Skeletal muscle satellite cell (primary cell): Measurements from ENCODE around the gene DGKI.
A peak's percentile ranks its signal among the peaks of the same experiment; 100 is the strongest.

Experiments used
- H3K27me3 ChIP-seq: 2 replicates; pipeline ENCODE4 v1.7.0; 2013; ENCODE audit warnings: low read length; ENCODE audit not compliant: control insufficient read depth, insufficient read depth
- H3K36me3 ChIP-seq: 2 replicates; pipeline ENCODE4 v1.7.0; 2013; ENCODE audit warnings: mild to moderate bottlenecking, control low read depth, low read length; ENCODE audit not compliant: insufficient read depth
- H3K4me1 ChIP-seq: 2 replicates; pipeline ENCODE4 v1.7.0; 2013; ENCODE audit warnings: low read length; ENCODE audit not compliant: control insufficient read depth, insufficient read depth
- H3K4me2 ChIP-seq: 2 replicates; pipeline ENCODE4 v1.7.0; 2013; ENCODE audit warnings: mild to moderate bottlenecking, low read length
- H3K4me3 ChIP-seq: 2 replicates; pipeline ENCODE4 v1.7.0; 2013; ENCODE audit warnings: low read length
- H3K9ac ChIP-seq: 2 replicates; pipeline ENCODE4 v1.7.0; 2013; ENCODE audit warnings: mild to moderate bottlenecking, low read depth, low read length, moderate library complexity
- H3K9me3 ChIP-seq: replicated peaks from 2 replicates; pipeline ENCODE4 v1.7.0; 2013; ENCODE audit warnings: mild to moderate bottlenecking, control low read depth, low read length

Gene DGKI

DNA sequence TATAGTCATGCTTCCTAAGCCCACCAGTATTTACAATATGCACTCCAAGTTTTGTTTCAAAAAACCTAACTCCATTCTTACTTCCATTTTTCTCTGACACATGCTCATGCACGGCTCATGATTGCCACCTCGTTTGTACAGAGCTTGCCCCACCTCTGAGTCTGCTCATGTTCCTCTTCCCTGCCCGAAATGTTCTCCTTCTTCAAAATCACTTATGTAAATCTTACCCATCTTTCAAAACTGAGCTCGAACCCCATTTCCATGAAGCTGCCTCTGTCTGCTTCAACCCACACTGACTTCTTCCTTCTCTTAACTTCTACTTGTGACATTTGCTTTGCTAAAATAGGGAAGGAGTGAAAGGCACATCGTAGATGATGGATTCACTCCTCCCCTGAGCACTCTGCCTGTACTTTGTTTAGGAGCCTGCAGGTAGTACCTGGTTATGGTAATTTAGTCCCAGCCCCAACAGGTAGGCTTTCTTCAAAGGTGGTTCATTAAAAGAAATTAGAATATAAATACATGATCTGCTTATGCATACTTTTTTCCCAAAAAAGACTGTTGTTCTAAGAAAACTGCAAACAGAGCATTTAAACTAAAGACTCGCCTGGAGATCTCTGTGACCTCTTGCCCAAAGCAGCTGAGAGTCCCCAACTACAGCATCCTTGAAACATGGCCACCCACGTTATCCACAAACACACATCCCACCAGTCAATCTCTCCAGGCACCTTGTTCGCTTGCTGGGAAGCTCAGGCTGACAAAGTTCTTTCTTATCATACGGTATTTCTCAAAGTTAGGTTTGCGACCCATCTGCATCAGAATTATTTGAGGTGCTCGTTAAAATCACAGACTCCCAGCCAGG, 172.0 kb downstream of the DGKI start:
- Histone ChIP-seq H3K9me3 (no peaks in the 10 kb centered on the region), H3K4me2 (no peak overlapping the region), H3K4me3 (no peak overlapping the region), H3K27me3 (no peaks in the 10 kb centered on the region), H3K9ac (no peak overlapping the region), H3K4me1 (peaks cover 23% of the 10 kb centered on the region), H3K36me3 (peaks cover 10% of the 10 kb centered on the region)

DNA sequence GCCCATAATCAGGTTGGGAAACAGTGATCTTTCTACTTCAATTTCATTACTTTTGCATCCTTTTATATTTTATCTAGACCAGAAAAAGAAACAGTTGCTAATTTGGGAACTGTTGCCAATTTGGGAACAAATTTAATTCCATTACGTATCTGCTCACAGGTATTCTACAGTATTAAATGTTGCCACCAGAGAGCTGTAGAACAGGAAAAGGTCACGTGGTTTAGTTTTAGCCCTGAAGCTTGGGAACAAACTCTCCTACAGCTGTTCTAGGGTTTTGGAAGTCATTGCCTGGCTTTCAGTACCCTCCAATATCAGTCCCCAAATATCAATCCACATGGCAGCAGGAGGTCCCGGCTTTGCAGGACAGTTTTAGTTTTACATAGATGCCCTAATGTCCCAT, 172.7 kb downstream of the DGKI start:
- Histone ChIP-seq H3K36me3 (peaks cover 10% of the 10 kb centered on the region), H3K27me3 (no peaks in the 10 kb centered on the region), H3K9ac (no peak overlapping the region), H3K4me3 (no peak overlapping the region), H3K4me1 (peaks cover 30% of the 10 kb centered on the region), H3K9me3 (no peaks in the 10 kb centered on the region), H3K4me2 (no peak overlapping the region)

DNA sequence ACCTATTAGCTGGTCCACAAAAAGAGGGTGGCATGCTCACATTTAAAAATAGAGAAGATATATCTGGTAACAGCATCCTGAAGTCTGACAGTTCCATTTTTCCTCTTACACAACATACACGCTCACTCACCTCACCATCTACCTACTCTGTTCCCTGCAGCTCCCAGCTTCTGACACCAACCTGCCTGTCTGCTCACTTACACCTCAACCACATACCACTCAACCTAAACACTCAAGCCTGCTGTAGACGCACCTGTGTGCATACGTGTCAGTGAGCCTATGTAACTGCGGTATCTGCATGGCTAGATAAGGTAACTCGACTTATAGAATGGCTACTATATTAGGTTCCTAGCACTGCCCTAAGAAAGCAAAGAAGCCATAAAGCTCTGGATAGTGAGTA, 174.9 kb downstream of the DGKI start:
- Histone ChIP-seq H3K9me3 (no peaks in the 10 kb centered on the region), H3K4me3 (no peak overlapping the region), H3K4me2 (no peak overlapping the region), H3K9ac (peak overlapping the region; percentile 80), H3K27me3 (no peaks in the 10 kb centered on the region), H3K36me3 (peaks cover 3% of the 10 kb centered on the region), H3K4me1 (peaks cover 49% of the 10 kb centered on the region)

DNA sequence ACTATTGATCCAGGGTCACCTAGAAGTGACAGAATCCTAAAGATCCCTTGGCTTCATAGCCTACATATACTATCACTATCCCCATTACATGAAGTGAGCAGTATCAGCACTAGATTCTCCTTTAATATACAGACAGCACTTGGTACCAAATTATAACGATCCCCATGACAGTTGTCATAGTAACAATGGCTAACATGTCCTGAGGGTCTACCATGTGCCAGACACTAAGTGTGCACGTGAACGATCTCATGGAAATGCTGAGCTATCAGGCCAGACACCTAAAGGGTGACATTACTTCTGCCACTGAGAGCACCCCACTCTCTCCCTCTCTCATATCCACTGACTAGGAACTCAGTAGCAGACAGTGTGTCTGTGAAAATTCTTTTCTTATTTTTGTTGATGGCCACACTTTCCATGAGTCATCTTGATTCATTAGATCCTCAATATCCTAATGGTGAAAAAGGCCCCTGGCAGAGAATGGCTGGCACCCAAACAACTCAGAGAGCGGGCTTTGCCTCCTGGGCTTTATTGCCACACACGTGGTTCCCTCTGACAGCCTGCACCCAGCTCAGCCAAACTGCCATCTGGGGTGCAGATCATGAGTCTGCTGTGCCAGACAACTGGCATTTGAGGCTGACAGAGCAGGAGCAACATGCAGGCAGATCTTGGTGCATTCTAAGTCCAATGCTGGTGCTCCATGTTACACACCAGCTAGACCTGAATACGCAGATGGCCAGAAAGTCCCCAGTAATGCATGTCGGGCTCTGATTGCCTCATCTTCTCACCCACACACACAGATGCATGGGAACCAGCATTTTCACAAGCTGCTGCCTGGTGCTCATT, 176.3 kb downstream of the DGKI start:
- Histone ChIP-seq H3K4me1 (peaks cover 60% of the 10 kb centered on the region), H3K36me3 (peaks cover 10% of the 10 kb centered on the region), H3K9ac (peak overlapping the region; percentile 80), H3K27me3 (no peaks in the 10 kb centered on the region), H3K9me3 (no peaks in the 10 kb centered on the region), H3K4me2 (peak overlapping the region; percentile 36), H3K4me3 (no peak overlapping the region)

DNA sequence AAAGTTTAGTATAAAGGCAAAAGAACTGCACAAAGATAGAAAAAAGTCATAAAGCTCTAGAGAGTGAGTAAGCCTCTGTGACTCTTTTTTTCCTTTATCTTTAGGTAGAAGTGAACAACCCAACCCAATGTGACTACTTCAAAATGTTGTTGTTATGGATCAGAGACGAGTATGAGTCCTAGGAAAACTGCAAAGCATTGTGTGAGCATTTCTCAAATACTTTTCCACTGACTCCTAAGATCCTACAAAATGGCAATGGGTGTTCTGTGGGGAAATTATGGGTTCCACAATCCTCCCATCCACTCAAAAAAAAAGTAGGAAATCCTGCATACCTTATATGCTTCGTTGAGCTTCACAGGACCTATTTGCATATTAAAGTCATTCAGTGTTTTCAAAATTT, 177.1 kb downstream of the DGKI start:
- H3K27me3 ChIP-seq: no peaks in the 10 kb centered on the region
- peaks cover 10% of the 10 kb centered on the region for H3K36me3 ChIP-seq
- H3K9ac ChIP-seq: peak overlapping the region; percentile 80
- no peak overlapping the region for H3K4me3 ChIP-seq
- no peaks in the 10 kb centered on the region for H3K9me3 ChIP-seq
- H3K4me1 ChIP-seq: peaks cover 67% of the 10 kb centered on the region
- H3K4me2 ChIP-seq: peak overlapping the region; percentile 36

DNA sequence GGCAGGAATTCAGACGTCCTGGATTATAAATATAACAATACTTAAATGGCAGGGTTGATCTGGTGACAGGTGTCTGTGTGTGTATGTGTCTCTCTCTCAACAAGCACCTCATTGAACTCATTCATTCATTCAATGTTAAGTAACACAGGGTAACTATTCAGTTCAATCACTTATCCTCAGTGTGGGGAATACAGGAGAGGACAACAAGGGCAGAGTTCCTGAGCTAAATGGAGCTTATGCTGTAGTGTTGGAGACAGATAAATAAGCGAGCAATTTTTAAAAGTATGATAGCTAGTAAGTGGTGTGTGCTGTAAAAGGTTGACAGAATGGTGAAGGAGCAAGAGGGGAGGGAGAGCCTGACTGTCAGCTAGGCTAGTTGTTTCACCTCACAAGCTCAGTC, 178.4 kb downstream of the DGKI start:
- Histone ChIP-seq H3K9ac (peak overlapping the region; percentile 80), H3K4me3 (peak overlapping the region; percentile 14), H3K4me1 (peaks cover 67% of the 10 kb centered on the region), H3K4me2 (peak overlapping the region; percentile 56), H3K9me3 (no peaks in the 10 kb centered on the region), H3K36me3 (peaks cover 11% of the 10 kb centered on the region), H3K27me3 (no peaks in the 10 kb centered on the region)

- Histone ChIP-seq H3K9me3 (no peaks in the 10 kb centered on the region), H3K36me3 (peaks cover 16% of the 10 kb centered on the region), H3K4me3 (peak overlapping the region; percentile 20), H3K4me2 (peak overlapping the region; percentile 56), H3K27me3 (no peaks in the 10 kb centered on the region), H3K4me1 (peaks cover 67% of the 10 kb centered on the region), H3K9ac (peak overlapping the region; percentile 80)
Observed at GRCh38 chr7:137667633-137668387, 179.0 kb downstream of the DGKI start.

GRCh38 chr7:137664846-137665245, 181.9 kb downstream of the DGKI start:
- no peaks in the 10 kb centered on the region for H3K9me3 ChIP-seq
- H3K36me3 ChIP-seq: peaks cover 20% of the 10 kb centered on the region
- H3K4me1 ChIP-seq: peaks cover 45% of the 10 kb centered on the region
- no peaks in the 10 kb centered on the region for H3K27me3 ChIP-seq
- H3K9ac ChIP-seq: no peak overlapping the region
- no peak overlapping the region for H3K4me2 ChIP-seq
- no peak overlapping the region for H3K4me3 ChIP-seq

DNA sequence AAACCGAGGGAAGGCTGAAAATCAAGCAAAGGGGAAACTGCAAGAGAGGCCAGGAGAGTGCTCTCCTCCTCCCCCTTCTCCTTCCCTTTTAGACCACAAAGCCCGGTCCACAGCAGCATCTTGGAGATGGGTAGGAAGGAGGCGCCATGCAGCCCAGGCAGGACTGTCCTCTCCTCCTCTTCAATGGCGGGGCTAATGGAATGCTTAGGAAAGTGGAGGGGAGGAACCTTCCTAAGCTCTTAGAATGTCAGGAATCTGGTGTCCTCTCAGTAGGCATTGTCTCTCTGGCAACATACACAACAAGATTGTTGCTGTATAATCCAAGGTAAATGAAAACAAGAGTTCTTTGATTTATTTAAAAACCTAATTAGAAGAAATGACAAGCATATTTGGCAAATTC, 185.1 kb downstream of the DGKI start:
- Histone ChIP-seq H3K4me2 (no peak overlapping the region), H3K4me1 (peaks cover 34% of the 10 kb centered on the region), H3K9me3 (no peaks in the 10 kb centered on the region), H3K9ac (no peak overlapping the region), H3K27me3 (no peaks in the 10 kb centered on the region), H3K36me3 (peaks cover 18% of the 10 kb centered on the region), H3K4me3 (no peak overlapping the region)

DNA sequence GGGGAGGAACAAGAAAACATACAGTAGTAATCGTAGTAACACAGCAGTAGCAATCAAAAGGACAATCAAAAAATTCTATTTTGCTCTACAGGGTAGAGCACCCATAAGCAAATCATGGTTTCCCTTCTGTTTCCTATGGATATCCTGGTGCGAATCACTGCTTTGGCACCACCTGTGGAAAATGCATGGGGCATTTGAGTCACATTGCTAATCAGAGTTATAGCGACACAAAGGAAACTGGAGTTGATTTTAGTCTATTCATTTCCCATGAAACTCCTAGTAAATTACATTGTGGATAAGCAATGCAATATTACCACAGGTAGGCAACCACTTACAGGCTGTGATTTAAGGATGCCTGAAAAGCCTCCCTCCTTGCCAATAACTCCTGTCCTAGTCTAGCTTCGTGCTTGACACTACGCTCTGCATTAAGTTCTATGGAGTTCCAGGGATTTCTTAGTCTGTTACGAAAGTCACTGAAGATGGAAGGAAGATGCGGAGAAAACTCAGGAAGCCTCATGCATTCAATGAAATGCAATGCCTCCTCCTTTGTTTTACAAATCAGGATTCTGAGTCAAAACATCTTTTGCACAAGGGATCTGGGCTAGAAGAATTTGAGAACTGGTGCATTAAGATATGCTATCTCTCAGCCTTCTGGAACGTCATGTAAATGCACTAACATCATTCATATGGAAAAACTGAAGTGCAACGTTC, 188.4 kb downstream of the DGKI start:
- Histone ChIP-seq H3K4me3 (no peak overlapping the region), H3K27me3 (no peaks in the 10 kb centered on the region), H3K9ac (no peak overlapping the region), H3K4me1 (peaks cover 31% of the 10 kb centered on the region), H3K9me3 (no peaks in the 10 kb centered on the region), H3K4me2 (no peak overlapping the region), H3K36me3 (peaks cover 15% of the 10 kb centered on the region)
